ENCODE results near the gene CSNK2A1.

DNA sequence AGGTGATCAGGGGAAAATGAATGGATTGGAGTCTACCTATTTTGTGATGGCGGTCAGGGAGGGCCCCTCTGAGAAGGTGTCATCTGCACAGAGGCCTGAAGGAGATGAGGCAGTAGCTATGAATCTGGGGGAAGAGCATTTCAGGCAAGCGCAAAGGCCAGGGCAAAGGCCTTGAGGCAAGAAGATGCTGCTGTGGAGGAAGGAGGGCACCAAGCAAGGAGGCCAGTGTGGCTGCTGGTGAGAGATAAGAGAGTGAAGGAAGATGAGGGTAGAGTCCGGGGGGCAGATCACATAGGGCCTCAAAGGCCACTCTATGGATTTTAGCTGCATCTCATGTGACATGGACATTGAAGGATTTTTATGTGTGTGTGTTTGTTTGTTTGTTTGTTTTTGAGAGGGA lies 20.6 kb upstream of the CSNK2A1 start:
- no peak for TF ChIP-seq REST (IDR thresholded peaks at IDR 0.05; ENCODE audit: insufficient replicate concordance, low read depth)
- no peak for TF ChIP-seq POLR2AphosphoS5 (IDR thresholded peaks at IDR 0.05; ENCODE audit: low read depth)
- TF ChIP-seq, protein P1, sequence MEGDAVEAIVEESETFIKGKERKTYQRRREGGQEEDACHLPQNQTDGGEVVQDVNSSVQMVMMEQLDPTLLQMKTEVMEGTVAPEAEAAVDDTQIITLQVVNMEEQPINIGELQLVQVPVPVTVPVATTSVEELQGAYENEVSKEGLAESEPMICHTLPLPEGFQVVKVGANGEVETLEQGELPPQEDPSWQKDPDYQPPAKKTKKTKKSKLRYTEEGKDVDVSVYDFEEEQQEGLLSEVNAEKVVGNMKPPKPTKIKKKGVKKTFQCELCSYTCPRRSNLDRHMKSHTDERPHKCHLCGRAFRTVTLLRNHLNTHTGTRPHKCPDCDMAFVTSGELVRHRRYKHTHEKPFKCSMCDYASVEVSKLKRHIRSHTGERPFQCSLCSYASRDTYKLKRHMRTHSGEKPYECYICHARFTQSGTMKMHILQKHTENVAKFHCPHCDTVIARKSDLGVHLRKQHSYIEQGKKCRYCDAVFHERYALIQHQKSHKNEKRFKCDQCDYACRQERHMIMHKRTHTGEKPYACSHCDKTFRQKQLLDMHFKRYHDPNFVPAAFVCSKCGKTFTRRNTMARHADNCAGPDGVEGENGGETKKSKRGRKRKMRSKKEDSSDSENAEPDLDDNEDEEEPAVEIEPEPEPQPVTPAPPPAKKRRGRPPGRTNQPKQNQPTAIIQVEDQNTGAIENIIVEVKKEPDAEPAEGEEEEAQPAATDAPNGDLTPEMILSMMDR (IDR thresholded peaks at IDR 0.05; ENCODE audit: insufficient read depth, low read length): no peak
- TF ChIP-seq GABPA (IDR thresholded peaks at IDR 0.05; ENCODE audit: low read depth): no peak
